HEK293 (cell line): ENCODE data around the gene MAVS.
A peak's percentile ranks its signal among the peaks of the same experiment; 100 is the strongest.

Experiments used
- CTCF ChIA-PET: fragments of 350-600 bp; formaldehyde crosslinking; extraction: SDS; loops from one replicate; lab custom pipeline; 2021; ENCODE audit warnings: antibody characterized with exemption; lab: Yijun Ruan, JAX
- POLR2A ChIA-PET: fragments of 300-600 bp; formaldehyde crosslinking; extraction: SDS; loops from one replicate; lab custom pipeline; 2020; ENCODE audit warnings: antibody characterized with exemption, inconsistent platforms; lab: Yijun Ruan, JAX
- H3K27ac ChIP-seq: fragments of 200-500 bp; sonication (Bioruptor generic); 2 replicates; pipeline ENCODE4 v1.5.1; 2014; ENCODE audit warnings: low read depth, low read length, control low read depth, inconsistent platforms; ENCODE audit errors: extremely low read depth
- H3K36me3 ChIP-seq, 2 experiments: fragments of 200-500 bp in 1 of 2; sonication (Bioruptor generic) in 1 of 2; 1 replicate in 1 of 2; 2 replicates in 1 of 2; pipeline ENCODE4 v1.5.1; 2014 to 2017; ENCODE audit warnings: inconsistent platforms in 2 of 2, low read length in 2 of 2; ENCODE audit not compliant: control insufficient read depth in 2 of 2, insufficient read depth in 1 of 2
- H3K4me1 ChIP-seq: fragments of 200-500 bp; sonication (Bioruptor generic); 2 replicates; pipeline ENCODE4 v1.5.1; 2014; ENCODE audit warnings: mild to moderate bottlenecking, low read length, inconsistent platforms; ENCODE audit not compliant: control insufficient read depth, insufficient read depth
- H3K4me3 ChIP-seq: 2 replicates; pipeline ENCODE4 v1.5.1; 2011; ENCODE audit warnings: low read depth, mild to moderate bottlenecking, control low read depth, low read length, moderate library complexity
- H3K9me3 ChIP-seq: fragments of 200-500 bp; sonication (Bioruptor generic); 2 replicates; pipeline ENCODE4 v1.5.1; 2014; ENCODE audit warnings: low read depth, low read length, inconsistent platforms; ENCODE audit not compliant: control insufficient read depth, insufficient read depth
- EGR2 ChIP-seq: fragments of 450-650 bp; formaldehyde crosslinking; IDR thresholded peaks from 2 replicates; pipeline ENCODE4 v1.5.1; 2016; ENCODE audit warnings: low read depth, missing biosample characterization, missing genetic modification characterization
- KLF8 ChIP-seq: fragments of 450-650 bp; formaldehyde crosslinking; IDR thresholded peaks from 2 replicates; pipeline ENCODE4 v1.5.1; 2016; ENCODE audit warnings: missing biosample characterization, missing genetic modification characterization
- PATZ1 ChIP-seq: fragments of 450-650 bp; formaldehyde crosslinking; IDR thresholded peaks from 2 replicates; pipeline ENCODE4 v1.5.1; 2016; ENCODE audit warnings: missing biosample characterization, missing genetic modification characterization
- PRDM6 ChIP-seq: fragments of 450-650 bp; formaldehyde crosslinking; IDR thresholded peaks from 2 replicates; pipeline ENCODE4 v1.5.1; 2017; ENCODE audit warnings: missing biosample characterization, missing genetic modification characterization
- WT1 ChIP-seq: fragments of 450-650 bp; formaldehyde crosslinking; IDR thresholded peaks from 2 replicates; pipeline ENCODE4 v1.5.1; 2016; ENCODE audit warnings: missing biosample characterization, missing genetic modification characterization
- ZBTB1 ChIP-seq: fragments of 450-650 bp; formaldehyde crosslinking; IDR thresholded peaks from 2 replicates; pipeline ENCODE4 v1.5.1; 2016; ENCODE audit warnings: missing biosample characterization, missing genetic modification characterization
- ZBTB11 ChIP-seq: fragments of 450-650 bp; formaldehyde crosslinking; conservative IDR thresholded peaks from 2 replicates; pipeline ENCODE4 v1.5.1; 2016; ENCODE audit warnings: low read depth, missing biosample characterization, missing genetic modification characterization
- ZBTB49 ChIP-seq: fragments of 450-650 bp; formaldehyde crosslinking; IDR thresholded peaks from 2 replicates; pipeline ENCODE4 v1.5.1; 2016; ENCODE audit warnings: missing biosample characterization, missing genetic modification characterization, low read depth
- ZBTB7A ChIP-seq: fragments of 450-650 bp; formaldehyde crosslinking; IDR thresholded peaks from 2 replicates; pipeline ENCODE4 v1.5.1; 2016; ENCODE audit warnings: low read depth, missing biosample characterization, missing genetic modification characterization
- ZBTB8A ChIP-seq: fragments of 450-650 bp; formaldehyde crosslinking; IDR thresholded peaks from 2 replicates; pipeline ENCODE4 v1.5.1; 2016; ENCODE audit warnings: missing biosample characterization, missing genetic modification characterization
- ZNF114 ChIP-seq: fragments of 450-650 bp; formaldehyde crosslinking; IDR thresholded peaks from 2 replicates; pipeline ENCODE4 v1.5.0; 2017; ENCODE audit warnings: missing biosample characterization, missing genetic modification characterization
- ZNF132 ChIP-seq: fragments of 450-650 bp; formaldehyde crosslinking; IDR thresholded peaks from 2 replicates; pipeline ENCODE4 v1.5.1; 2017; ENCODE audit warnings: missing biosample characterization, missing genetic modification characterization, borderline replicate concordance
- ZNF184 ChIP-seq: fragments of 450-650 bp; IDR thresholded peaks from 2 replicates; pipeline ENCODE4 v1.5.1; 2018; ENCODE audit warnings: missing biosample characterization, mild to moderate bottlenecking, missing genetic modification characterization
- ZNF214 ChIP-seq: fragments of 450-650 bp; formaldehyde crosslinking; IDR thresholded peaks from 2 replicates; pipeline ENCODE4 v1.5.1; 2017; ENCODE audit warnings: missing biosample characterization, mild to moderate bottlenecking, missing genetic modification characterization, borderline replicate concordance
- ZNF221 ChIP-seq: fragments of 450-650 bp; formaldehyde crosslinking; IDR thresholded peaks from 2 replicates; pipeline ENCODE4 v1.5.1; 2017; ENCODE audit warnings: missing biosample characterization, missing genetic modification characterization, borderline replicate concordance
- ZNF280C ChIP-seq: fragments of 450-650 bp; formaldehyde crosslinking; IDR thresholded peaks from 2 replicates; pipeline ENCODE4 v1.5.1; 2016; ENCODE audit warnings: missing biosample characterization, missing genetic modification characterization
- ZNF292 ChIP-seq: fragments of 450-650 bp; formaldehyde crosslinking; IDR thresholded peaks from 2 replicates; pipeline ENCODE4 v1.5.1; 2016; ENCODE audit warnings: low read depth, missing biosample characterization, missing genetic modification characterization, borderline replicate concordance
- ZNF302 ChIP-seq: fragments of 450-650 bp; formaldehyde crosslinking; IDR thresholded peaks from 2 replicates; pipeline ENCODE4 v1.5.1; 2016; ENCODE audit warnings: missing biosample characterization, missing genetic modification characterization, low read depth
- ZNF311 ChIP-seq: fragments of 450-650 bp; formaldehyde crosslinking; IDR thresholded peaks from 2 replicates; pipeline ENCODE4 v1.5.1; 2017; ENCODE audit warnings: missing biosample characterization, missing genetic modification characterization, borderline replicate concordance
- ZNF341 ChIP-seq: fragments of 450-650 bp; formaldehyde crosslinking; IDR thresholded peaks from 2 replicates; pipeline ENCODE4; 2016; ENCODE audit warnings: low read depth, missing biosample characterization, missing genetic modification characterization
- ZNF394 ChIP-seq: fragments of 450-650 bp; formaldehyde crosslinking; IDR thresholded peaks from 2 replicates; pipeline ENCODE4 v1.5.1; 2016; ENCODE audit warnings: missing biosample characterization, missing genetic modification characterization, mild to moderate bottlenecking, moderate library complexity, borderline replicate concordance
- ZNF404 ChIP-seq: fragments of 450-650 bp; formaldehyde crosslinking; IDR thresholded peaks from 2 replicates; pipeline ENCODE4 v1.5.1; 2017; ENCODE audit warnings: missing biosample characterization, missing genetic modification characterization
- ZNF48 ChIP-seq: fragments of 450-650 bp; formaldehyde crosslinking; IDR thresholded peaks from 2 replicates; pipeline ENCODE4 v1.5.1; 2016; ENCODE audit warnings: missing biosample characterization, missing genetic modification characterization
- ZNF610 ChIP-seq: fragments of 450-650 bp; formaldehyde crosslinking; IDR thresholded peaks from 2 replicates; pipeline ENCODE4 v1.5.1; 2016; ENCODE audit warnings: missing biosample characterization, missing genetic modification characterization, borderline replicate concordance
- ZSCAN23 ChIP-seq: fragments of 450-650 bp; formaldehyde crosslinking; IDR thresholded peaks from 2 replicates; pipeline ENCODE4 v1.5.1; 2016; ENCODE audit warnings: missing biosample characterization, missing genetic modification characterization
- ZXDB ChIP-seq: fragments of 450-650 bp; formaldehyde crosslinking; IDR thresholded peaks from 2 replicates; pipeline ENCODE4 v1.5.1; 2016; ENCODE audit warnings: missing biosample characterization, missing genetic modification characterization

MAVS gene

GRCh38 chr20:3846740-3847428 lies at the start of gene MAVS (continued):
- no peak for TF ChIP-seq ZBTB49 (tag by site-specific recombination)
- peak; percentile 58 for TF ChIP-seq ZBTB11 (tag by site-specific recombination)
- 0 out of 2 replicates have a peak, but pooled peaks have one; percentile 17 for TF ChIP-seq ZNF610 (tag by site-specific recombination)
- peak; percentile 87 for TF ChIP-seq ZBTB7A
- TF ChIP-seq ZNF292: no peak
- TF ChIP-seq ZXDB: peak; percentile 81
- TF ChIP-seq ZNF404: no peak
- no peak for TF ChIP-seq ZNF114 (tag by site-specific recombination)
- TF ChIP-seq PATZ1 (tag by site-specific recombination): peak; percentile 77
- peak; percentile 18; the same call in 1 of the 2 replicates for TF ChIP-seq WT1 (tag by site-specific recombination)
- no peak for TF ChIP-seq ZNF214 (tag by site-specific recombination)
- peak; percentile 71 for TF ChIP-seq KLF8 (tag by site-specific recombination)
- no peak for TF ChIP-seq ZNF48 (tag by site-specific recombination)
- no peak for TF ChIP-seq ZNF132 (tag by site-specific recombination)
- peak; percentile 53 for TF ChIP-seq ZBTB8A (tag by site-specific recombination)
- no peak for TF ChIP-seq ZSCAN23
- TF ChIP-seq ZNF394 (tag by site-specific recombination): peak; percentile 29; the same call in 1 of the 2 replicates
- TF ChIP-seq, all 188 proteins: peak for 57

GRCh38 chr20:3797226-3797545 lies 49.4 kb upstream of the MAVS start:
- peak overlapping the region; percentile 92 for H3K27ac ChIP-seq
- ChIA-PET CTCF (no interaction called here), POLR2A (interaction anchor here (2.8 kb wide), 1 partner anchor 23 kb away, joined by 40 read pairs; the partner anchor contains the start of gene AP5S1)
- peak overlapping the region; percentile 83 for H3K4me3 ChIP-seq
- peaks cover 7 to 49% of the 10 kb centered on the region in 2 experiments; a peak in 2 of 3 replicates for H3K36me3 ChIP-seq
- peaks cover 12% of the 10 kb centered on the region for H3K4me1 ChIP-seq
- H3K9me3 ChIP-seq: no peaks in the 10 kb centered on the region
- TF ChIP-seq ZNF311 (no peak), ZNF341 (tag by site-specific recombination) (no peak), ZNF280C (tag by site-specific recombination) (no peak), PRDM6 (tag by site-specific recombination) (no peak), ZNF302 (tag by site-specific recombination) (no peak), ZNF221 (no peak), ZNF184 (tag by site-specific recombination) (no peak), ZBTB1 (tag by site-specific recombination) (no peak), EGR2 (no peak)
